ENCODE measurements around the gene GALNTL6. TPM values are rescaled to one million over a fixed set of nuclear protein-coding genes. Genes with fewer than 3 reads are reported as not detected.

Gene GALNTL6
- total and polyA plus RNA-seq, 9 of the 15 experiments (the other 6 are each of a cell fraction or from before 2014, with no cell fraction given) = 0.18 to 0.50 (median 0.29) TPM

GRCh38 chr4:172998527-172999469, 1185.6 kb downstream of the GALNTL6 start (continued):
- TF ChIP-seq ZC3H11A (IDR thresholded peaks at IDR 0.05; ENCODE audit: low read depth, low read length) (no peak), ELF2 (CRISPR knock-in tag; IDR thresholded peaks at IDR 0.05) (0 out of 2 replicates have a peak, but pooled peaks have one; percentile 46), PCBP1 (IDR thresholded peaks at IDR 0.05; ENCODE audit: low read depth, low read length, poor library complexity, severe bottlenecking) (no peak), MNT (conservative IDR thresholded peaks at IDR 0.05) (peak; percentile 58 to 83), ZNF609 (CRISPR knock-in tag; IDR thresholded peaks at IDR 0.05; ENCODE audit: borderline replicate concordance) (no peak), SIN3A (IDR thresholded peaks at IDR 0.05; ENCODE audit: borderline replicate concordance in 2 of 2, control insufficient read depth in 1 of 2, low read depth in 2 of 2, low read length in 2 of 2) (no peak), PHF8 (IDR thresholded peaks at IDR 0.05; ENCODE audit: borderline replicate concordance, low read length) (no peak; the same call in 1 of the 2 replicates), ZNF655 (CRISPR knock-in tag; IDR thresholded peaks at IDR 0.05) (no peak), MAZ (CRISPR knock-in tag; conservative IDR thresholded peaks at IDR 0.05 in 1 of 2, IDR thresholded peaks at IDR 0.05 in 1 of 2) (peak; percentile 77 to 90), TRIM24 (IDR thresholded peaks at IDR 0.05) (peak; percentile 95 to 97), ZBTB49 (CRISPR knock-in tag; IDR thresholded peaks at IDR 0.05; ENCODE audit: borderline replicate concordance) (no peak), CHCHD3 (CRISPR knock-in tag; IDR thresholded peaks at IDR 0.05) (no peak), DACH1 (IDR thresholded peaks at IDR 0.05; ENCODE audit: partially characterized antibody) (peak; percentile 89), TCF7 (IDR thresholded peaks at IDR 0.05; ENCODE audit: borderline replicate concordance) (peak; percentile 99), BDP1 (IDR thresholded peaks at IDR 0.05; ENCODE audit: insufficient read depth, insufficient read length) (no peak), ZNF77 (CRISPR knock-in tag; IDR thresholded peaks at IDR 0.05) (no peak)

Data from K562 (cell line).